A549 (cell line): ENCODE results near the gene TRIM72. TPM values are rescaled to one million over a fixed set of nuclear protein-coding genes. Genes with fewer than 3 reads are reported as not detected.

Source experiments
- ATAC-seq, 2 experiments: fragments of 200-7000 bp in 1 of 2; fragments of >200 bp in 1 of 2; cut with Nextera tagmentation in 1 of 2; cut with Tn5 transposase in 1 of 2; 3 replicates each; pipeline versions ENCODE4 v1.8.0 to v1.9.1; 2018 to 2020; ENCODE audit warnings: mild to moderate bottlenecking in 1 of 2, moderate library complexity in 1 of 2
- CTCF ChIA-PET: fragments of 300-600 bp; sonication (Branson Sonifier 250); formaldehyde crosslinking; extraction: SDS; loops from one replicate; lab custom pipeline; 2021; ENCODE audit warnings: antibody characterized with exemption, inconsistent platforms; lab: Yijun Ruan, JAX
- POLR2A ChIA-PET: fragments of 350-600 bp; formaldehyde crosslinking; extraction: SDS; loops from one replicate; lab custom pipeline; 2021; ENCODE audit warnings: antibody characterized with exemption, inconsistent platforms; lab: Yijun Ruan, JAX
- DNase-seq, 2 experiments: peaks; one replicate each; pipeline versions ENCODE4 v3.0.0 to v3.0.0-alpha.2; 2011 to 2016; ENCODE audit warnings: low read depth in 1 of 2, low spot score in 1 of 2
- FAIRE-seq: peaks from 2 replicates; lab custom pipeline; 2011; peaks lifted over from hg19 to GRCh38; lab: Jason Lieb, UNC
- H3K27ac ChIP-seq, 2 experiments: fragments of >200 bp; sonication (Bioruptor Twin); formaldehyde crosslinking; 3 replicates each; pipeline ENCODE4 v1.5.1; 2016 to 2017
- H3K4me1 ChIP-seq: fragments of >200 bp; sonication (Bioruptor Twin); formaldehyde crosslinking; 3 replicates; pipeline ENCODE4 v1.6.1; 2016
- H3K4me2 ChIP-seq: fragments of >200 bp; sonication (Bioruptor Twin); formaldehyde crosslinking; 3 replicates; pipeline ENCODE4 v1.6.1; 2016
- H3K4me3 ChIP-seq: fragments of >200 bp; sonication (Bioruptor Twin); formaldehyde crosslinking; 3 replicates; pipeline ENCODE4 v1.5.1; 2016
- H3K9me3 ChIP-seq: fragments of >200 bp; sonication (Bioruptor Twin); formaldehyde crosslinking; 3 replicates; pipeline ENCODE4 v1.6.1; 2016
- CEBPB ChIP-seq, 2 experiments: fragments of >200 bp in 1 of 2; sonication (Bioruptor Twin) in 1 of 2; formaldehyde crosslinking in 1 of 2; IDR thresholded peaks; 2 replicates each; pipeline ENCODE4 v1.6.1; 2012 to 2016
- CHD2 ChIP-seq: fragments of 150-350 bp; IDR thresholded peaks from 2 replicates; pipeline ENCODE4 v1.6.1; 2014; ENCODE audit warnings: low read length; ENCODE audit not compliant: partially characterized antibody
- EHF ChIP-seq: fragments of 250-450 bp; sonication (Bioruptor Pico); IDR thresholded peaks from 2 replicates; pipeline ENCODE4 v1.5.0; 2020; ENCODE audit warnings: mild to moderate bottlenecking
- ELK1 ChIP-seq: fragments of 150-350 bp; IDR thresholded peaks from 2 replicates; pipeline ENCODE4 v1.6.1; 2014; ENCODE audit warnings: low read depth, mild to moderate bottlenecking, low read length
- FOSL2 ChIP-seq, 2 experiments: fragments of 450-650 bp in 1 of 2; fragments of >200 bp in 1 of 2; sonication (Bioruptor Twin) in 1 of 2; formaldehyde crosslinking; IDR thresholded peaks; 2 replicates each; pipeline versions ENCODE4 v1.5.0 to v1.6.1; 2016 to 2020; ENCODE audit warnings: mild to moderate bottlenecking in 1 of 2, moderate library complexity in 1 of 2
- FOXS1 ChIP-seq: fragments of 250-450 bp; sonication (Bioruptor Pico); IDR thresholded peaks from 2 replicates; pipeline ENCODE4 v1.5.0; 2020; ENCODE audit warnings: mild to moderate bottlenecking, moderate library complexity
- GATA3 ChIP-seq: IDR thresholded peaks from 2 replicates; pipeline ENCODE4 v1.6.1; 2012; ENCODE audit warnings: borderline replicate concordance
- HDAC2 ChIP-seq: fragments of 200-600 bp; sonication (generic); IDR thresholded peaks from 2 replicates; pipeline ENCODE4 v1.6.1; 2016
- HEYL ChIP-seq: fragments of 250-450 bp; sonication (Bioruptor Pico); IDR thresholded peaks from 2 replicates; pipeline ENCODE4 v1.8.0; 2021; ENCODE audit warnings: mild to moderate bottlenecking, moderate library complexity
- HMGXB4 ChIP-seq: fragments of 250-450 bp; sonication (Bioruptor Pico); IDR thresholded peaks from 2 replicates; pipeline ENCODE4 v1.5.0; 2021; ENCODE audit warnings: mild to moderate bottlenecking, moderate library complexity, borderline replicate concordance
- HOXA7 ChIP-seq: fragments of 250-450 bp; sonication (Bioruptor Pico); IDR thresholded peaks from 2 replicates; pipeline ENCODE4 v1.5.0; 2020; ENCODE audit warnings: mild to moderate bottlenecking, moderate library complexity
- HOXB5 ChIP-seq: fragments of 250-450 bp; sonication (Bioruptor Pico); IDR thresholded peaks from 2 replicates; pipeline ENCODE4 v1.5.0; 2020; ENCODE audit warnings: mild to moderate bottlenecking, moderate library complexity
- MAFK ChIP-seq: fragments of 450-650 bp; IDR thresholded peaks from 2 replicates; pipeline ENCODE4 v1.6.1; 2014; ENCODE audit not compliant: partially characterized antibody
- MAX ChIP-seq: IDR thresholded peaks from 2 replicates; pipeline ENCODE4 v1.6.1; 2012
- NFE2L2 ChIP-seq: fragments of 150-350 bp; conservative IDR thresholded peaks from 2 replicates; pipeline ENCODE4 v1.6.1; 2014; ENCODE audit warnings: low read length
- NR3C1 ChIP-seq: fragments of >200 bp; sonication (Bioruptor Twin); formaldehyde crosslinking; IDR thresholded peaks from 3 replicates; pipeline ENCODE4 v1.6.1; 2017
- POLR2A ChIP-seq: IDR thresholded peaks from 2 replicates; pipeline ENCODE4 v1.6.1; 2012; ENCODE audit warnings: mild to moderate bottlenecking, low read length
- POLR2AphosphoS2 ChIP-seq: conservative IDR thresholded peaks from 2 replicates; pipeline ENCODE4 v1.6.1; 2012; ENCODE audit warnings: low read length, improper control_type of control experiment, inconsistent platforms
- RARB ChIP-seq: fragments of 250-450 bp; sonication (Bioruptor Pico); IDR thresholded peaks from 2 replicates; pipeline ENCODE4 v1.8.0; 2021; ENCODE audit warnings: mild to moderate bottlenecking, moderate library complexity
- REST ChIP-seq: fragments of 200-600 bp; sonication (generic); IDR thresholded peaks from 2 replicates; pipeline ENCODE4 v1.6.1; 2016; ENCODE audit warnings: antibody characterized with exemption, mild to moderate bottlenecking, moderate library complexity
- RFX5 ChIP-seq: fragments of 450-650 bp; IDR thresholded peaks from 2 replicates; pipeline ENCODE4 v1.7.1; 2014; ENCODE audit warnings: antibody characterized with exemption, mild to moderate bottlenecking, moderate library complexity
- WGBS: methylation state at CpG from one replicate; pipeline ENCODE4 v1.1.6; 2017; ENCODE audit errors: missing lambda C conversion rate; 5-methylcytosine and 5-hydroxymethylcytosine counted together
- polyA plus RNA-seq, 4 experiments: library from polyadenylated mRNA; depleted of rRNA in 3 of 4; stranded (reverse); fragments of >200 nt; fragmentation: RNase III in 1 of 4; extraction: RNeasy Plus Mini Kit Qiagen cat#74134 plus additional on column Dnase treatment in 1 of 4; gene quantifications; 2 replicates in 3 of 4; 3 replicates in 1 of 4; pipeline ENCODE4 v1.2.3, GENCODE V29; 2011 to 2017

Gene TRIM72
- polyA plus RNA-seq, 2 of the 4 experiments (the other 2 are of a cell fraction), result 0.04 TPM; not detected in 1

- Histone ChIP-seq H3K4me2 (no peak overlapping the region), H3K4me3 (no peak overlapping the region), H3K4me1 (peaks cover 18% of the 10 kb centered on the region), H3K27ac (no peak overlapping the region), H3K9me3 (no peaks in the 10 kb centered on the region)
- DNase-seq (no peak), FAIRE-seq (no peak), ATAC-seq (no peak)
- no peak for TF ChIP-seq ELK1
- TF ChIP-seq HMGXB4, result no peak
- no peak for TF ChIP-seq GATA3
- no peak for TF ChIP-seq EHF
- no peak for TF ChIP-seq POLR2A
- TF ChIP-seq HOXB5 (CRISPR knock-in tag), result no peak
- TF ChIP-seq NR3C1, result no peak
- TF ChIP-seq CEBPB (IDR thresholded peaks at IDR 0.05), result no peak
- no peak for TF ChIP-seq HEYL
- no peak for TF ChIP-seq REST
- TF ChIP-seq HDAC2, result no peak
- no peak for TF ChIP-seq HOXA7
- no peak for TF ChIP-seq FOXS1
- no peak for TF ChIP-seq POLR2AphosphoS2
- TF ChIP-seq RFX5, result no peak
- POLR2A ChIA-PET, result no interaction called here
- 95% methylated on average over 5 of the region's 5 CpGs for WGBS
- CTCF ChIA-PET, result interaction anchor here (0.7 kb wide), 1 partner anchor 103 kb away, joined by 3 read pairs; no protein-coding TSS in a partner anchor
These were observed 37.5 kb downstream of the TRIM72 start for GRCh38 chr16:31251435-31251834.

GRCh38 chr16:31253642-31254045 is 39.7 kb downstream of the TRIM72 start:
- ATAC-seq (peak; percentile 85 to 91), DNase-seq (peak; percentile 76 to 77), FAIRE-seq (no peak)
- peak overlapping the region; percentile 58 to 69 for H3K27ac ChIP-seq
- no peaks in the 10 kb centered on the region for H3K9me3 ChIP-seq
- H3K4me3 ChIP-seq, result no peak overlapping the region
- H3K4me2 ChIP-seq, result peak overlapping the region; percentile 57
- POLR2A ChIA-PET, result no interaction called here
- 10% methylated on average over 5 of the region's 5 CpGs for WGBS
- H3K4me1 ChIP-seq, result peaks cover 18% of the 10 kb centered on the region
- CTCF ChIA-PET, result no interaction called here
- TF ChIP-seq FOSL2 (IDR thresholded peaks at IDR 0.05) (no peak), FOSL2 (CRISPR knock-in tag; IDR thresholded peaks at IDR 0.05) (peak; percentile 58), MAX (0 out of 2 replicates have a peak, but pooled peaks have one; percentile 25), RARB (CRISPR knock-in tag) (no peak), NFE2L2 (0 out of 2 replicates have a peak, but pooled peaks have one; percentile 27), CHD2 (no peak), CEBPB (IDR thresholded peaks at IDR 0.05) (peak in 1 of 2 experiments; percentile 32; a peak in 1 of 4 replicates), MAFK (peak; percentile 77)
